ENCODE data around the gene PTPRT. TPM values are rescaled to one million over a fixed set of nuclear protein-coding genes. Genes with fewer than 3 reads are reported as not detected.

The PTPRT gene
- total and polyA plus RNA-seq, 2 experiments from 2014 or later: not detected

- Histone ChIP-seq H2AFZ (no peak overlapping the region), H3K9me2 (ENCODE audit: insufficient read depth) (no peaks in the 10 kb centered on the region), H3K4me1 (ENCODE audit: insufficient read depth) (no peaks in the 10 kb centered on the region), H3K79me2 (replicated peaks; ENCODE audit: insufficient read depth) (no peaks in the 10 kb centered on the region), H3K27me3 (ENCODE audit: insufficient read depth) (no peaks in the 10 kb centered on the region), H3K27ac (ENCODE audit: low read depth) (no peak overlapping the region), H3K4me2 (no peak overlapping the region), H3F3A (replicated peaks; ENCODE audit: low read depth) (no peaks in the 10 kb centered on the region), H4K20me1 (replicated peaks; ENCODE audit: insufficient read depth) (no peaks in the 10 kb centered on the region), H3K36me3 (ENCODE audit: insufficient read depth) (0 out of 2 replicates have a peak, but pooled peaks cover 4% of the 10 kb centered on the region), H3K4me3 (no peak overlapping the region)
- Mint-ChIP-seq H3K36me3 (ENCODE audit: low read depth) (peaks cover 24% of the 10 kb centered on the region; the same call in 2 of the 3 replicates), H3K27ac (no peak overlapping the region), H3K4me1 (no peaks in the 10 kb centered on the region), H3K4me3 (no peak overlapping the region), H3K27me3 (ENCODE audit: insufficient read depth, low read depth, poor library complexity) (peaks cover 4% of the 10 kb centered on the region), H3K9me3 (peaks cover 95% of the 10 kb centered on the region)
- DNase-seq (ENCODE audit: low spot score) (no peak), ATAC-seq (no peak)
- TF ChIP-seq NANOG (IDR thresholded peaks at IDR 0.05; ENCODE audit: borderline replicate concordance): no peak
- no peak for TF ChIP-seq ZNF114 (CRISPR knock-in tag; IDR thresholded peaks at IDR 0.05)
- no peak for TF ChIP-seq REST (IDR thresholded peaks at IDR 0.05; ENCODE audit: unreplicated experiment)
- no peak for TF ChIP-seq ZNF462 (CRISPR knock-in tag; IDR thresholded peaks at IDR 0.05)
- no peak for TF ChIP-seq ZNF331 (CRISPR knock-in tag; IDR thresholded peaks at IDR 0.05; ENCODE audit: low read depth)
- no peak for TF ChIP-seq ETS1 (IDR thresholded peaks at IDR 0.05)
- no peak for TF ChIP-seq JUNB (IDR thresholded peaks at IDR 0.05; ENCODE audit: unreplicated experiment)
- no peak for TF ChIP-seq CREB1 (CRISPR knock-in tag; IDR thresholded peaks at IDR 0.05; ENCODE audit: low read depth)
- TF ChIP-seq EZH2phosphoT487 (IDR thresholded peaks at IDR 0.05; ENCODE audit: unreplicated experiment): no peak
- no peak for TF ChIP-seq EZH2 (IDR thresholded peaks at IDR 0.05; ENCODE audit: low read depth, unreplicated experiment)
- no peak for TF ChIP-seq STAT1 (IDR thresholded peaks at IDR 0.05; ENCODE audit: unreplicated experiment)
- no peak for TF ChIP-seq CTCF (conservative IDR thresholded peaks at IDR 0.05; ENCODE audit: low read depth in 2 of 2)
- TF ChIP-seq POLR2AphosphoS5 (IDR thresholded peaks at IDR 0.05; ENCODE audit: low read depth): no peak
Observed at GRCh38 chr20:43055181-43055884, 134.4 kb downstream of the PTPRT start.
